HG02571 (cell line): ENCODE results near the gene DOCK3.
"Not testable (repeated sequence)": the region's sequence is repeated elsewhere in the genome, so short reads cannot be mapped to it uniquely, and the experiment has no call there.

Experiments
- ATAC-seq: cut with Tn5 transposase; IDR thresholded peaks from one replicate; pipeline ENCODE4 v1.9.1; 2021; ENCODE audit warnings: mild to moderate bottlenecking, moderate library complexity; ENCODE audit not compliant: unreplicated experiment

DOCK3 gene

GRCh38 chr3:50978586-50978985 is 303.9 kb downstream of the DOCK3 start:
- ATAC-seq: not testable (repeated sequence)

GRCh38 chr3:50978991-50979667 is 304.4 kb downstream of the DOCK3 start:
- ATAC-seq: no peak

GRCh38 chr3:50982540-50983325 is 308.0 kb downstream of the DOCK3 start:
- ATAC-seq: no peak

GRCh38 chr3:50983887-50984286 is 309.2 kb downstream of the DOCK3 start:
- ATAC-seq: no peak

GRCh38 chr3:50985893-50986292 is 311.2 kb downstream of the DOCK3 start:
- ATAC-seq: no peak

- ATAC-seq: no peak
Observed at GRCh38 chr3:50986726-50987125, 312.0 kb downstream of the DOCK3 start.

GRCh38 chr3:50994537-50994936 is 319.8 kb downstream of the DOCK3 start:
- no peak for ATAC-seq

GRCh38 chr3:50995085-50995824 is 320.5 kb downstream of the DOCK3 start:
- no peak for ATAC-seq

- ATAC-seq: no peak
Observed at GRCh38 chr3:51002495-51002894, 327.8 kb downstream of the DOCK3 start.

- no peak for ATAC-seq
Observed at GRCh38 chr3:51004235-51004634, 329.5 kb downstream of the DOCK3 start.

- ATAC-seq: no peak
Observed at GRCh38 chr3:51024121-51024520, 349.4 kb downstream of the DOCK3 start.

GRCh38 chr3:51024765-51025632 is 350.3 kb downstream of the DOCK3 start:
- ATAC-seq: no peak

GRCh38 chr3:51031666-51032065 is 356.9 kb downstream of the DOCK3 start:
- no peak for ATAC-seq

- no peak for ATAC-seq
Observed at GRCh38 chr3:51035630-51036029, 360.9 kb downstream of the DOCK3 start.

- ATAC-seq: no peak
Observed at GRCh38 chr3:51044982-51045381, 370.3 kb downstream of the DOCK3 start.

- no peak for ATAC-seq
Observed at GRCh38 chr3:51052562-51052961, 377.8 kb downstream of the DOCK3 start.

- ATAC-seq: no peak
Observed at GRCh38 chr3:51057121-51057520, 382.4 kb downstream of the DOCK3 start.

GRCh38 chr3:51063053-51063452 is 388.3 kb downstream of the DOCK3 start:
- ATAC-seq: no peak

- ATAC-seq: no peak
Observed at GRCh38 chr3:51075221-51075775, 400.6 kb downstream of the DOCK3 start.

GRCh38 chr3:51082363-51082762 is 407.6 kb downstream of the DOCK3 start:
- ATAC-seq: no peak
